ENCODE data around the gene ITPR2. TPM values are rescaled to one million over a fixed set of nuclear protein-coding genes. Genes with fewer than 3 reads are reported as not detected.

Gene ITPR2
- total RNA-seq, 1 donor, result 19.2 TPM

- H3K79me2 ChIP-seq (ENCODE audit: insufficient read depth, low read length), result no peaks in the 10 kb centered on the region
- peaks cover 22% of the 10 kb centered on the region for H3K4me1 ChIP-seq (ENCODE audit: insufficient read depth, low read length)
- TF ChIP-seq, protein P1, sequence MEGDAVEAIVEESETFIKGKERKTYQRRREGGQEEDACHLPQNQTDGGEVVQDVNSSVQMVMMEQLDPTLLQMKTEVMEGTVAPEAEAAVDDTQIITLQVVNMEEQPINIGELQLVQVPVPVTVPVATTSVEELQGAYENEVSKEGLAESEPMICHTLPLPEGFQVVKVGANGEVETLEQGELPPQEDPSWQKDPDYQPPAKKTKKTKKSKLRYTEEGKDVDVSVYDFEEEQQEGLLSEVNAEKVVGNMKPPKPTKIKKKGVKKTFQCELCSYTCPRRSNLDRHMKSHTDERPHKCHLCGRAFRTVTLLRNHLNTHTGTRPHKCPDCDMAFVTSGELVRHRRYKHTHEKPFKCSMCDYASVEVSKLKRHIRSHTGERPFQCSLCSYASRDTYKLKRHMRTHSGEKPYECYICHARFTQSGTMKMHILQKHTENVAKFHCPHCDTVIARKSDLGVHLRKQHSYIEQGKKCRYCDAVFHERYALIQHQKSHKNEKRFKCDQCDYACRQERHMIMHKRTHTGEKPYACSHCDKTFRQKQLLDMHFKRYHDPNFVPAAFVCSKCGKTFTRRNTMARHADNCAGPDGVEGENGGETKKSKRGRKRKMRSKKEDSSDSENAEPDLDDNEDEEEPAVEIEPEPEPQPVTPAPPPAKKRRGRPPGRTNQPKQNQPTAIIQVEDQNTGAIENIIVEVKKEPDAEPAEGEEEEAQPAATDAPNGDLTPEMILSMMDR (IDR thresholded peaks at IDR 0.05; ENCODE audit: extremely low read depth, low read depth, low read length), result no peak
- no peaks in the 10 kb centered on the region for H3K27me3 ChIP-seq (ENCODE audit: insufficient read depth, low read length)
- DNase-seq (ENCODE audit: insufficient read length, low spot score, missing footprints), result no peak
- no peaks in the 10 kb centered on the region for H3K9me3 ChIP-seq (ENCODE audit: low read depth, low read length)
- H3K4me3 ChIP-seq (ENCODE audit: insufficient read depth, low read length), result no peak overlapping the region
- no peaks in the 10 kb centered on the region for H4K20me1 ChIP-seq (ENCODE audit: insufficient read depth, low read length)
- no peaks in the 10 kb centered on the region for H3K36me3 ChIP-seq (ENCODE audit: insufficient read depth, low read length)
- no peak overlapping the region for H2AFZ ChIP-seq (ENCODE audit: low read length)
- no peak overlapping the region for H3K4me2 ChIP-seq (ENCODE audit: insufficient read depth, low read length)
- no peak overlapping the region for H3K27ac ChIP-seq (ENCODE audit: low read depth, low read length)
Measured at GRCh38 chr12:26702741-26703140, 130.3 kb downstream of the ITPR2 start.

DNA sequence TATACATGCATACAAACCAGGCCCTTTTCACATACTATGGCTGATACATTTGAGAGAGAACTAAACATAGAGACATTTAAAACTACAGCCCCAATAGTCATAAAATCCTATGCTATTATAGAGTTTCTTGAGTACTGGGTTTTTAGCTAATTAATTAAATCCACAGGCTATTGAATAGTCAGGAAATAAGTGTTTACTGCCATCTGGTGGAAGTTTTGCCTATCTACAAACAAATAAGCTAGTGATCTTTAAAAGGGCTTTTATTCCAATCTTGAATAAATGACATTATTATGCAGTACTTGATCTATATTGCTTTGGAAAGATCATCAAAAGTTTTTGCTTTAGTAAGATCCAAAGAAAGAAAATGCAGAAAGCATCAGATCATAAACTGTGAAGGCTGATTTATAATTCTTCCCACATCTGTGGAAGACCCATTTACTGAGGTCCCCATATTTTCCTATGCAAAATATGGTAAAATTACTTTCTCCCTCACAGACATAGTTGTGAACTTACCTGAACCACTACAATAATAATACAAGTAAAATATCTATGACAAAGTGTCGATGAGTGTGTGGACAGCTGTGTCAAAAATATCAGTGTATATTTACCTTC lies 131.3 kb downstream of the ITPR2 start:
- Histone ChIP-seq H3K9me3 (ENCODE audit: low read depth, low read length) (no peaks in the 10 kb centered on the region), H3K27ac (ENCODE audit: low read depth, low read length) (no peak overlapping the region), H3K36me3 (ENCODE audit: insufficient read depth, low read length) (no peaks in the 10 kb centered on the region), H3K4me3 (ENCODE audit: insufficient read depth, low read length) (no peak overlapping the region), H3K4me1 (ENCODE audit: insufficient read depth, low read length) (peaks cover 22% of the 10 kb centered on the region), H3K79me2 (ENCODE audit: insufficient read depth, low read length) (no peaks in the 10 kb centered on the region), H3K27me3 (ENCODE audit: insufficient read depth, low read length) (no peaks in the 10 kb centered on the region), H4K20me1 (ENCODE audit: insufficient read depth, low read length) (no peaks in the 10 kb centered on the region), H2AFZ (ENCODE audit: low read length) (no peak overlapping the region), H3K4me2 (ENCODE audit: insufficient read depth, low read length) (no peak overlapping the region)
- peak; percentile 42 for DNase-seq (ENCODE audit: insufficient read length, low spot score, missing footprints)
- TF ChIP-seq, protein P1 (IDR thresholded peaks at IDR 0.05; ENCODE audit: extremely low read depth, low read depth, low read length), result peak; percentile 65

- H3K4me2 ChIP-seq (ENCODE audit: insufficient read depth, low read length), result no peak overlapping the region
- no peak for DNase-seq (ENCODE audit: insufficient read length, low spot score, missing footprints)
- H3K36me3 ChIP-seq (ENCODE audit: insufficient read depth, low read length), result no peaks in the 10 kb centered on the region
- H3K27ac ChIP-seq (ENCODE audit: low read depth, low read length), result no peak overlapping the region
- H3K9me3 ChIP-seq (ENCODE audit: low read depth, low read length), result no peaks in the 10 kb centered on the region
- no peak overlapping the region for H3K4me3 ChIP-seq (ENCODE audit: insufficient read depth, low read length)
- TF ChIP-seq, protein P1 (IDR thresholded peaks at IDR 0.05; ENCODE audit: extremely low read depth, low read depth, low read length), result no peak
- H4K20me1 ChIP-seq (ENCODE audit: insufficient read depth, low read length), result no peaks in the 10 kb centered on the region
- H2AFZ ChIP-seq (ENCODE audit: low read length), result no peak overlapping the region
- H3K79me2 ChIP-seq (ENCODE audit: insufficient read depth, low read length), result no peaks in the 10 kb centered on the region
- H3K4me1 ChIP-seq (ENCODE audit: insufficient read depth, low read length), result peaks cover 21% of the 10 kb centered on the region
- no peaks in the 10 kb centered on the region for H3K27me3 ChIP-seq (ENCODE audit: insufficient read depth, low read length)
Measured at GRCh38 chr12:26700430-26700829, 132.6 kb downstream of the ITPR2 start.

GRCh38 chr12:26699237-26699636 lies 133.8 kb downstream of the ITPR2 start:
- H3K27ac ChIP-seq (ENCODE audit: low read depth, low read length), result no peak overlapping the region

More at GRCh38 chr12:26699237-26699636, 133.8 kb downstream of the ITPR2 start:
- TF ChIP-seq, protein P1 (IDR thresholded peaks at IDR 0.05; ENCODE audit: extremely low read depth, low read depth, low read length), result no peak
- no peaks in the 10 kb centered on the region for H3K79me2 ChIP-seq (ENCODE audit: insufficient read depth, low read length)
- no peaks in the 10 kb centered on the region for H4K20me1 ChIP-seq (ENCODE audit: insufficient read depth, low read length)
- no peaks in the 10 kb centered on the region for H3K27me3 ChIP-seq (ENCODE audit: insufficient read depth, low read length)
- no peaks in the 10 kb centered on the region for H3K36me3 ChIP-seq (ENCODE audit: insufficient read depth, low read length)
- H3K4me3 ChIP-seq (ENCODE audit: insufficient read depth, low read length), result no peak overlapping the region
- no peak overlapping the region for H3K4me2 ChIP-seq (ENCODE audit: insufficient read depth, low read length)
- H2AFZ ChIP-seq (ENCODE audit: low read length), result no peak overlapping the region
- peaks cover 9% of the 10 kb centered on the region for H3K4me1 ChIP-seq (ENCODE audit: insufficient read depth, low read length)
- no peak for DNase-seq (ENCODE audit: insufficient read length, low spot score, missing footprints)
- H3K9me3 ChIP-seq (ENCODE audit: low read depth, low read length), result no peaks in the 10 kb centered on the region
